Measurements from ENCODE around the gene TRIM9.

Gene TRIM9

GRCh38 chr14:51093371-51094281 is 1.3 kb downstream of the TRIM9 start:
- peak; percentile 65 to 83 for DNase-seq

- no peak for DNase-seq
Observed at GRCh38 chr14:51092965-51093364, 1.9 kb downstream of the TRIM9 start.

GRCh38 chr14:51089278-51089677 is 5.6 kb downstream of the TRIM9 start:
- DNase-seq: no peak

GRCh38 chr14:51087031-51087441 is 7.9 kb downstream of the TRIM9 start:
- peak; percentile 5 to 35 for DNase-seq

- DNase-seq: no peak
Observed at GRCh38 chr14:51086044-51086443, 8.9 kb downstream of the TRIM9 start.

- DNase-seq: no peak
Observed at GRCh38 chr14:51084962-51085361, 9.9 kb downstream of the TRIM9 start.

GRCh38 chr14:51084507-51084906 is 10.4 kb downstream of the TRIM9 start:
- DNase-seq: no peak

- DNase-seq: no peak
Observed at GRCh38 chr14:51082349-51082748, 12.6 kb downstream of the TRIM9 start.

- DNase-seq: no peak
Observed at GRCh38 chr14:51081712-51082111, 13.2 kb downstream of the TRIM9 start.

GRCh38 chr14:51081209-51081608 is 13.7 kb downstream of the TRIM9 start:
- DNase-seq: no peak

GRCh38 chr14:51080645-51081044 is 14.3 kb downstream of the TRIM9 start:
- no peak for DNase-seq

- DNase-seq: peak; percentile 56 to 70
Observed at GRCh38 chr14:51079489-51079888, 15.4 kb downstream of the TRIM9 start.

GRCh38 chr14:51079085-51079484 is 15.8 kb downstream of the TRIM9 start:
- DNase-seq: no peak

- no peak for DNase-seq
Observed at GRCh38 chr14:51074701-51075385, 20.1 kb downstream of the TRIM9 start.

GRCh38 chr14:51073731-51074130 is 21.2 kb downstream of the TRIM9 start:
- no peak for DNase-seq

GRCh38 chr14:51072976-51073375 is 21.9 kb downstream of the TRIM9 start:
- no peak for DNase-seq

GRCh38 chr14:51071857-51072256 is 23.0 kb downstream of the TRIM9 start:
- DNase-seq: no peak

GRCh38 chr14:51070726-51071125 is 24.2 kb downstream of the TRIM9 start:
- no peak for DNase-seq

GRCh38 chr14:51069055-51069454 is 25.9 kb downstream of the TRIM9 start:
- no peak for DNase-seq

GRCh38 chr14:51068268-51068667 is 26.6 kb downstream of the TRIM9 start:
- DNase-seq: no peak

- no peak for DNase-seq
Observed at GRCh38 chr14:51067295-51067694, 27.6 kb downstream of the TRIM9 start.

- DNase-seq: no peak
Observed at GRCh38 chr14:51066576-51066975, 28.3 kb downstream of the TRIM9 start.

GRCh38 chr14:51059032-51059431 is 35.9 kb downstream of the TRIM9 start:
- no peak for DNase-seq

GRCh38 chr14:51058382-51058781 is 36.5 kb downstream of the TRIM9 start:
- DNase-seq: no peak
